HFF-Myc (cell line): Measurements from ENCODE around the gene RFC3.

Experiments used
- DNase-seq: peaks from one replicate; pipeline ENCODE4 v3.0.0-alpha.2; 2011; ENCODE audit warnings: low read depth; ENCODE audit errors: extremely low read depth
- H3K4me3 ChIP-seq: replicated peaks from 2 replicates; pipeline ENCODE4 v1.5.1; 2011; ENCODE audit warnings: low read depth, mild to moderate bottlenecking, control low read depth, low read length
- TF ChIP-seq, protein P1 (sequence below): IDR thresholded peaks from 2 replicates; pipeline ENCODE4 v1.5.1; 2012; ENCODE audit warnings: mild to moderate bottlenecking, low read depth, low read length, control low read depth; ENCODE audit errors: missing control alignments

RFC3 gene

DNA sequence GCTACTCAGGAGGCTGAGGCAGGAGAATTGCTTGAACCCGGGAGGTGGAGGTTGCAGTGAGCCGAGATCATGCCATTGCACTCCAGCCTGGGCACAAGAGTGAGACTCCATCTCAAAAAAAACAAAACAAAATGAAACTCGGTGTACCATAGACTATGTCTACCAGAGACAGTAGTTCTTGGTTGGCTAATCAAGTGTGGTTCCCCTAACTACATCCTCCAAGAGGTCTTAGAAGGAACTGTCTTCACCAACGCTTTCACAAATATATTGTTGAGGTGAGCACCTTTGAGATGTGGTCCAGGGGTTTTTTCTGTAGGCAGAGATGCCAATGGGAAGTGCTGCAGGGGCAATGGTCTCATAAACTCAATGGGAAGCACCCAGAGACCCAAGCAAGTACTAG is 48.0 kb downstream of the RFC3 start:
- TF ChIP-seq, protein P1, sequence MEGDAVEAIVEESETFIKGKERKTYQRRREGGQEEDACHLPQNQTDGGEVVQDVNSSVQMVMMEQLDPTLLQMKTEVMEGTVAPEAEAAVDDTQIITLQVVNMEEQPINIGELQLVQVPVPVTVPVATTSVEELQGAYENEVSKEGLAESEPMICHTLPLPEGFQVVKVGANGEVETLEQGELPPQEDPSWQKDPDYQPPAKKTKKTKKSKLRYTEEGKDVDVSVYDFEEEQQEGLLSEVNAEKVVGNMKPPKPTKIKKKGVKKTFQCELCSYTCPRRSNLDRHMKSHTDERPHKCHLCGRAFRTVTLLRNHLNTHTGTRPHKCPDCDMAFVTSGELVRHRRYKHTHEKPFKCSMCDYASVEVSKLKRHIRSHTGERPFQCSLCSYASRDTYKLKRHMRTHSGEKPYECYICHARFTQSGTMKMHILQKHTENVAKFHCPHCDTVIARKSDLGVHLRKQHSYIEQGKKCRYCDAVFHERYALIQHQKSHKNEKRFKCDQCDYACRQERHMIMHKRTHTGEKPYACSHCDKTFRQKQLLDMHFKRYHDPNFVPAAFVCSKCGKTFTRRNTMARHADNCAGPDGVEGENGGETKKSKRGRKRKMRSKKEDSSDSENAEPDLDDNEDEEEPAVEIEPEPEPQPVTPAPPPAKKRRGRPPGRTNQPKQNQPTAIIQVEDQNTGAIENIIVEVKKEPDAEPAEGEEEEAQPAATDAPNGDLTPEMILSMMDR = no peak
- no peak for DNase-seq
- no peak overlapping the region for H3K4me3 ChIP-seq

DNA sequence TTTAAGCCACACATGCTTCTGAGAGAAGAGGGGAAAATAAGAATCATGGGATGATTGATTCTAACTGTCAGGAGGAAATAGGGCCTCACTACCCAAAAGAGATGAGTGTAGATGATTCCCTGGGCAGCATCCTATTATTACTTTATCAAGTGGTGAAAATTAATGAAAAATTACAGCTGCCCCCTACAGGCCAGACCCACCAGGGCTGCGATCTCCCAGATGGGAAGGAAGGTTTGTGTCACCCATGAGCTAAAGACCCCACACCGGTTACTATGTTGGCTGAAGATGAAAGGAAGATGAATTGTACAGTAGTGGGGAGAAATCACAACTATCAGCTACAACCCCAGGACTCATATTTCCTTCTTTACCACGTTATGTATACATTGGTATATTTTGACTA is 49.5 kb downstream of the RFC3 start:
- DNase-seq = no peak
- TF ChIP-seq, protein P1 = peak; percentile 7
- no peak overlapping the region for H3K4me3 ChIP-seq

DNA sequence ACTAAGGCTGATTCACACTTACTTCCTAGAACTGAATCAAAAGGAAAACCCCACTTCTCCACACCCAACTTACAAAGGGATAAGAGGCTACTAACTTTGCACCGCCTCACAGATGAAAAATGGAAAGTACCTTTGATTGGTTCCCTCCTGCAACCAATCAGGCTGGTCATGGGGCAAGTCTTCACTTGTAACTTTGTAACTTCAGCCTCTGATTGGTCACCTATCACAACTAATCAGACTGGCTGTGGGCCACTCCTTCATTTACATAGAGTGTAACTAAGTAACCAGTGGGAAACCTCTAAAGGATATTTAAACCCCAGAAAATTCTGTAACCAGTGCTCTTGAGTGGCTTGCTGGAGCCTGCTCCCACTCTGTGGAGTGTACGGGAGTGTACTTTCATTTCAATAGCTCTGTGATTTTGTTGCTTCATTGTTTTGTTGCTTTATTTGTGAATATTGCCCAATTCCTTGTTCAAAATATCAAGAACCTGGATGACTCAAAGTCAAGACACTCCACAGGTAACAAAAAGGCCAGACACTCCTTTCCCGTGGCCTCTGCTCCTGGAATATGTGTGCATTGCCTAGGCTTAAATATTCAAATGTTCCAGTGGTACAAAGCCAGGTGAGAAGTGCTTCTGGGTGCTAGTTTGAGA is 50.5 kb downstream of the RFC3 start:
- H3K4me3 ChIP-seq = no peak overlapping the region
- DNase-seq = no peak
- TF ChIP-seq, protein P1 = no peak

DNA sequence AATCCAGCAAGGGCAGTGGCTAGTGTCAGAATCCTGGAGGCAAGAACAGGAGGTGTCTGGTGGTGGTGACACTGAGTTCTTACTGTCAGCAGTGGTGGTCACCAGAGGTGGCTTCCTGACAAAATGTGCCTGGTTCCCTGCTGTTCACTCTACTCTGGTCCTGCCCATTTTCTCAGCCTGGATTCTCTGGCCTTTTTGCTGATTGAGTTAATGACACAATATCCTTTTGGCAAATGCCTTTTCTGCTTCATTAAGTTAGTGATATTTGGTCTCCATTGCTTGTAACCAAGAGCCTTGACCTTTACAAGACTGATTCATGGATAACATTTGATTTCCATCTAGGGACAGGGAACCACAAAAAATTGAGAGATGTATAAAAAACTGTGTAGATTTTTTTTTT is 51.1 kb downstream of the RFC3 start:
- TF ChIP-seq, protein P1 = no peak
- H3K4me3 ChIP-seq = no peak overlapping the region
- DNase-seq = no peak

DNA sequence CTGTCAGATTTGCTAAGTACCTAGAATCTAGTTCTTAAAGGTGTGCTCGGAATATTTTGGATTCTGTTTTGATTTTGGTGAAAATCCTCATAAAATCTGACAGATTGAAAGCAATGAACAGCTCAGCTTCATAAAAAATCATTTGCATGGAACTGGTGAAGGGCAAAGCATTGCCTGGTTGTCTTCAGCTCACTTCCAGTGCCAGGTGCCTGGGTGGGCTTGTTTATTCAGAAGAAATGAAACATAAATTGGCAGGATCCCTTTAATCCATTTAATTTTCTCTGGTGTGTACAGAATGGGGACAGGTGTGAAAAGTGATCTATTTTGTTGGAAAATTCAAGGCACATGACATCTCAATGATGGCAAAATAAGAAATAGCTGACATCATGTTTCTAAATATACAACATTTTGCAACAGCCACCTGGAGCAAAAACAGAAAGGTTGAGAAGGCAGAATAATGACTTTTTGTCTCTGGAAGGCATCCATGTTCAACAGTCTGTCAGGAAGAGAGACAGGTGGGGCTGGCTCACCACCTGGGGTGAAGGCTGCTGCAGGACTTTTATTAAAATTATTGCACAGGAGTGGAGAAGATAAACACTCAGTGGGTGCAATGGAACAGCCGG is 52.2 kb downstream of the RFC3 start:
- DNase-seq = no peak
- H3K4me3 ChIP-seq = no peak overlapping the region
- TF ChIP-seq, protein P1 = no peak

DNA sequence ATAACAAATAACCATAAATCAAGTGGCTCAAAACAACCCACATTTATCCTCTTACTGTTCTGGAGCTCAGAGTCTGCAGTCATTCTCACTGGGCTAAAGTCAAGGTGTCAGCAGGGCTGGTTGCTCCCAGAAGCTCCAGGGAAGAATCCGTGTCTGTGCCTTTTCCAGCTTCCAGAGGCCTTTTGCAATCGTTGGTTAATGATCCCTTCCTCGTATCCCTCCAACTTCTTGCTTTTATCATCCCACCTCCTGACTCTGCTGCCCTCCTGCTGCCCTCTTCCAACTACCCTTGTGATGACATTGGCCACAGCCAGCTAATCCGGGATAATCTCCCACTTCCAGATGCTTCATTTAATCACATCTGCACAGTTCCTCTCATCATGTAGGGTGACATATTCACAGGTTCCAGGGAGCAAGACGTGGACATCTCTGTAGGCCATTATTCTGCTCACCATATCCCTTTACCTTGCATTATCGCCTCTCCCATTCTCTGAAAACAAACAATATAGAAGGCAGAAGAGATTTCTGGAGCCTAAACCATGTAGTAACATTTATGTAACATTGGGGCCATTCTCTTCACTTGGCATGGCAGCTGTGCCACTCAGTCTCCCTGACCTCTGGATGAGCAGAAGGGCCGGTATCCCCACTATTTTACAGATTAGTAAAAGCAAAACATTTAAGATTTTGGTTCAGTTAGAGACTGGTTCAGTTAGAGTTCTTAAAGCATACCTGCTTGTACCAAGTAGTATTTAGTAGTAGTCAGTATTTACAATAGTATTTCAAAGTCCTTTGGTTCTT is 53.5 kb downstream of the RFC3 start:
- TF ChIP-seq, protein P1 = no peak
- DNase-seq = no peak
- no peak overlapping the region for H3K4me3 ChIP-seq
